HG03064 (cell line): ENCODE measurements around the gene METTL16.

Source experiments
- ATAC-seq: cut with Tn5 transposase; IDR thresholded peaks from one replicate; pipeline ENCODE4 v1.9.1; 2021; ENCODE audit warnings: low read depth; ENCODE audit not compliant: unreplicated experiment

The METTL16 gene

DNA sequence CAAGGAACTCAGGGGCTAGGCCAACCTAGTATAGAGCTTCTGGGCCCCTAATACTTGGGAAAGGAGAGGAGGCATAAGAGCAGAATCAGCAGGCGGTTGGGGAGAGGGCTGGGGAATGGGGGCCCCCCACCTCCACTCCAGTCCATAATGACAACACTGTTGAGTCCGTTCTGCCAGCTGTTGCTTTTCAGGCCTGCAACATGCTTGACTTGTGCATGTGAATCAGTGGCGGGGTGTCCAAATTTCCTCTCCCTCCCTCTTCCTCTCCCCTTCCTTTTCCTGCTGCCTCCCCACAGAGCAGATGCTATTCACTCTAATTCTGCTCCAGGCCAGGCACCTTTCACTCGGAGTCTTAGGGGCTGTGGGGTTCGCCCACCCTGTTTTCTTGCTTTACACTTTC is 142.6 kb downstream of the METTL16 start:
- no peak for ATAC-seq

DNA sequence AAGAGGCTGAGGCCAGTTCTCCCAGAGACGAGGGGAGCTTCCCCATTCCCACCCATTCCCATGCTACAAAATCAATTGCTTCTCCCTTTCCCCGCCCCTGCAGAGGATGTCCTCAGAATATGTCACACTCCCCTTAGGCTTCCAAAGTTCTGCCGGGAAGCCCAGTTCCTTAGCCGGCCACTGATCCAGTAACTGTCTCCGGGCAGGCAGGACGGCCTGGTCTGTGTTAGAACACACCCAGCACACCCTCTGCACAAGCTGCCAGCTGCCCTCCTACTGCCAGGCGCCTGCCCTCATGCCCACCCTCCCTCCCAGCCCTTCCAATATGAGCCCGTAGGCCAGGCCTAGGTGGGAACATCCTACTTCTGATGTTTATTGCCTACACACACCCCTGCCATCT is 143.3 kb downstream of the METTL16 start:
- no peak for ATAC-seq

DNA sequence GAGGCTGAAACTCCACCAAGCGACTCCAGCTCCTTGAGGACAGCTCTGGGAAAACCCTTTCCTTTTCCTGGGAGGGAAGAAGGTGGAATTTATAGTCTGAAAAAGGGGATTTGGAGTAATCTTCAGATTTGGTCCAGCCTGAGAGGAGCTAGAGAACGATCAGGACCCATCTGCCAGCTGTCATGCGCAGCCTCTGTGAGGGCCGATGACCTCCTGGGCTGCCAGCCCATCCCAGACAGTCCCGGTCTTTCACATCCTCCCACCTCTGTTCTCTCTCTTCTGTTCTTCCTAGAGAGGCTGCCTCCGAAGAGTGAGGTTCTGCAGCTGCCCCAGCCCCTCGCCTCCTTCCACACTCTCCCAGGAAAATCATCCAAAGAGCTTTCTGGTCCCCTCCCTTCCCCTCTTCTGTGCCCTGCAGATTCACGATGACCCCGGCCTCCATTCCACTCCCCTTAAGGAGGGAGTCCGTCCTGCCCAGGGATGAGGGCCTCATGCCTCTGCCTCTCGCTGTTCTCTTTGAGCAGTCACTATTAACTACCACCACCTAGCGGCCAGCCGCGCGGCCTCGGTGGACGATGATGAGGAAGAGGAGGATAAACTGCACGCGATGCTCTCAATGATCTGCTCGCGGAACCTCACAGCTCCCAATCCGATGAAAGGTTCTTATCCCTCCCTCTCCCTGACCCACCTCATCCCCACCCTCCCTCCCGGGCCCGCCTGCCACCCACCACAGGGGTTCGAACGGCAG is 144.8 kb downstream of the METTL16 start:
- no peak for ATAC-seq
